NCI-H510A (cell line): ENCODE measurements around the gene EYA2.

Source experiments
- DNase-seq: peaks from one replicate; lab custom pipeline; 2025; lab: John Stamatoyannopoulos, UW

Gene EYA2

DNA sequence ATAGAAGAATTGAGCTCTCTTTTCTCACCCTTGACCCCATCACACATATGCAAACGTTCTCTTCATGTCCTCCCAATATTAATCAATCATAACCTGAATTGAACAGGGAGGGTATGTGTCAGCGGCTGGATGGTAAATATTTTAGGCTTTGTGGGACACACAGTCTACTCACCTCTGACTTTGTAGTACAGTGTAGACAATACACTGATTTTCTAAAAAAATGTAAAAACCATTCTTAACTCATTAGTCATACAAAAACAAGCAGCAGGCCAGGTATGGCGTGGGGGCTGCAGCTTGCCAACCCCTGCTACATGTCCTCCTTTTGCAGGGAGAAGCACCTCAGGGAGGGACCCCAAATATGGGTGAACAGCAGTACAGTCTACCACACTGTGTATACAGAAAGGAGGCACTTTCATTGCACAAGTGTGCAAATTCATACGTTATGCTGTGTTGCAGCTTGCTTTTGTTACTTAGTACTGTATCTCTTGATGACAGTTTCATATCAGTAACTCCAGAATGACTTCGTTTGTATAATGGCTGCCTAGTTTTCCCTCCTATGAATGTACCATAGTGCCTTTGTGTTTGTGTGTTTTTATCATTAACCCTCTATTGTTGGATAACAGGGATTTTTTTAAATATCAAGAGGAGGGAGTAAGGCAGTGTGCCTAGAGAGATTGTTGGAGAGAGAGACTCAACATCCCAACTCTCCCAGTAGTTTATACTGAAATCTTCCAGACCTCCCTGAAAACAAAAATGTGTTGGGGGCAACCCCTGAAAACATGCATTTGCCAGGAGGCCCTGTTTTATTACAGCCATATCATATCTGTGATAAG lies 247.5 kb downstream of the EYA2 start:
- no peak for DNase-seq

DNA sequence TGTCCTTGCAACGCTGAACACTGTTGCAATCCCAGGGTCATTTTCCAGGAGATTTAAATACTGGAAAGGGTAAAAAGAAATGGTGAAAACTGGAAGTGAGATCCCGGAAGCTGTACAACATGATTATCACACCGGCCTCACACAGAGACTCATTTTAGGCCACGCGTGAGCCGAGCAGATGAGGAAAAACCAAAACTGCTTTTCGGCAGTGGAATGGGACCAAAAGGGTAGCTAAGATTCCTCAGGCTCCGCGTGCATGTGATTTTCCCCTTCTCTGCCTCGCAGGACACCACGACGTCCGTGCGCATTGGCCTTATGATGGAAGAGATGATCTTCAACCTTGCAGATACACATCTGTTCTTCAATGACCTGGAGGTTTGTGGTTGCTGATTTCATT lies 248.1 kb downstream of the EYA2 start:
- no peak for DNase-seq

GRCh38 chr20:47143657-47144056 lies 249.0 kb downstream of the EYA2 start:
- no peak for DNase-seq

DNA sequence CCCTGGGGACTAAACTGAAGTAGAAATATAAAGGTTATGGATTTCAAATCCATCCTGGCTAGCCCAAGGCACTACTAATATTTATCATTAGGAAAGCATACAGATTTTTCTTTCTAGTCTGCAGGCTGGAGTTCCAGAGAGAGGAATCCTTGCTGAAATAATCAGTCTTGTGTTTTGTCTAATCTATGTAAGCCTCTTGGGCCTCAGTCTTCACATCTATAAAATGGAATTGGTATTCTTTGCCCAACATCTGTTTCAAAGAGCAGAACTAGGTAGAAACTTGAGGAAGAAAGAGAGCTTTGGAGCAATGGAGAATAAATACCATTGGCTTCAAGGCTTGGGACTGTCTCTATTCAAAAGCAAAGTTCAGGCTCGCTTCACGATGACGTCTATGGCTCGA lies 249.8 kb downstream of the EYA2 start:
- DNase-seq, result no peak

GRCh38 chr20:47146686-47147085 lies 252.0 kb downstream of the EYA2 start:
- no peak for DNase-seq

GRCh38 chr20:47148059-47148458 lies 253.4 kb downstream of the EYA2 start:
- no peak for DNase-seq

DNA sequence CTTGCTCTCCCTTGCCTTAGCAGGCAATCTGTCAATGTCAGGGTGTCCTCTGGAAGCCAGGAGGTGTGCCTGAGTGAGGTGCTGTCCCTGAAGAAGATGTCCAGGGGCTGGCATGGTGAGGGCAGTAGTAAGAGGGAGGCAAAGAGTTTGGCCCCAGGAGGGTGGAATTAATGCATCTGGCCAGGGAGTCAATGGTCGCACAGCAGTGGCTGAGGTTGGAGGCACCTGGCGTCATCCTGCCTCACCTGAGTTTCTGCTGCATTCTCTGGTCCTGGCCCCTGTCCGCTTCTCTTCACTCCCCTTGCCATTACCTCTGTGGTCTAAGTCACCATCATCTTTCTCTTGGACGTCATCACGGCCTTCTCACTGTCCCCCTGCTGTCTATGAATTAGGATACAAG lies 255.3 kb downstream of the EYA2 start:
- no peak for DNase-seq

- DNase-seq, result peak; percentile 17
These were observed 255.9 kb downstream of the EYA2 start for GRCh38 chr20:47150403-47151152.

DNA sequence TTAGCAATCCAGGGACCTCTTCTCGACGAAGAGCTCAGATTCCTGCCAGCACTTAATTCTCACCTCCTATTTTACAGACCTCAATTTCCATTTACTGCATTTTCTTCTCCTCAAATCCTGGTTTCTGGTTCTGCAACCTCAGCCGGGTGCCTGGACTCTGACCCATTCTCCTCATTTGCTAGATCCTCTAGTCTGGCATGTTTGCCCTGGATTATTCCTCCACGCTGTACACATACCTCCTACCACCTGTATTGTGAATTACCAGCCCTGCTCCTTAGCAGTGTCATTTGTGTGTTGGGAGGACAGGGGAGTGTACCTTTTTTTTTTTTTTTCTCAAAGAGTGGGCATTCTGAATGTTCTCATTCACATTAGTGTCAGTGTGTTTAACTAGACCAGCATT lies 257.4 kb downstream of the EYA2 start:
- no peak for DNase-seq

- DNase-seq, result no peak
These were observed 259.4 kb downstream of the EYA2 start for GRCh38 chr20:47154089-47154488.

DNA sequence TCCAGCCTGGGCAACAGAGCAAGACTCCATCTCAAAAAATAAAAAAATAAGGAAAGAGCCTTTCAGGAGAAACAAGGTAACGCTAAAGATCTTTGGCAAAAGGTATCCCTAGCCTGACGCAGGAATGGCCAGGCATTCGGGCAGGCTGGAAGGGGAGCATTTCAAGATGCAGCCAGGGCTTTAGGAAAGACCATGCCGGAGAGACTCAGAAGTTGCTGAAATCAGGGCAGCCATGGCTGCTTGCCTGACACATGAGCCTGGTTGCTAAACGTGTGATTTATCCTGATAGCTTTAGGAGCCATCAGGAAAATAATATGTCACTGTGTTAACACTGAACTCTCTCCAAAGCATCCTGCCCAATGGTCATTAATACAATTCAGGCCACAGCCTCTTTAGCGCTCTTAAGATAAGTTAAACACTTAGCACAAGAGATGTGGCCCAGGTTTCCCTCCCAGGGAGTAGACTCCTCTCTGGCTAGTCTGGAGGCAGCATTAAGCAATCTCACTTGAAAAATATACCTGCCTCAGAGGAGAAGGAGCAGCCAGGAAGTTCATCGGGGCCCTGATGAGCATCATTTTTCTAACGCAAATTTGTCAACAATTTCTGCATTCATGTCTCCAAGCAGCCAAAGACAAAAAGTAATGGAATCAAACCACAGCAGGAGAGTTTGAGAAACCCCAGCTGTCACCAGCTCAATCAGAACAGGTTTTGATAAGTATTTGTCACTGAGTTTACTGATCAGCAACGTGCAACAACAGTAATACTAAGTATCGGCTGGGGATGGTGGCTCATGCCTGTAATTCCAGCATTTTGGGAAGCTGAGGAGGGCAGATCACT lies 261.9 kb downstream of the EYA2 start:
- DNase-seq, result no peak

DNA sequence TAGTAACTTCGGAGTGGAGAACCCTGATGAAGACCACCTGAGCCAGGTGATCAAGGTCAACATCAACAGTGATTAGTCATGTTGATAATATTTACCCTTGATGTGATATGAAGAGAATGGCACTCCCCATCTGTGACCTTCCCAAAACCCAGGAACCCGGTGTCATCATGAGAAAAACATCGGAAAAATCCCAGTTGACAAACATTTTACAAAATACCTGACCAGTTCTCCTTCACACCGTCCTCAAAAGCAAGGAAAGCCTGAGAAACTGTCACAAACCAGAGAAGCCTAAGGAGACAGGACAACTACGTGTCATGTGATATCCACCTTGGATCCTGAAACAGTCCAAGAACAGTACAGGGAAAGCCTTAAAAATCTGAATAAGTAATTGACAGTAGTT lies 264.5 kb downstream of the EYA2 start:
- no peak for DNase-seq

DNA sequence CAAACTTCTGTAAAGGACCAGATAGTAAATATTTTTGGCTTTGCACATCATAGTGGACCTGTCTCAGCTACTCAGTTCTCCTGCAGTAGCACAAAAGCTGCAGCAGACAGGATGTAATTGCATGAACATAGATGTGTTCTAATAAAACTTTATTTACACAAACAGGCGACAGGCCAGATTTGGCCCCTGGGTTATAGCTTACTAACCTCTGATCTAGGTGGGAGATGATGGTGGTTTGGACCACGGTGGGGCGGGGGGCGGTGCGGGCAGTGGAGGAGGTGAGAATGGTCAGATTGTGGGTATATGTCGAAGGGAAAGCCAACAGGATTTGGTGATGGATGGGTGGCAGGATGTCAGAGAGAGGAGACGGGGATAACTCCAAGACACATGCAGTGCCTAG lies 265.6 kb downstream of the EYA2 start:
- no peak for DNase-seq

- DNase-seq, result no peak
These were observed 266.3 kb downstream of the EYA2 start for GRCh38 chr20:47160992-47161391.

GRCh38 chr20:47161411-47161810 lies 266.8 kb downstream of the EYA2 start:
- DNase-seq, result no peak

DNA sequence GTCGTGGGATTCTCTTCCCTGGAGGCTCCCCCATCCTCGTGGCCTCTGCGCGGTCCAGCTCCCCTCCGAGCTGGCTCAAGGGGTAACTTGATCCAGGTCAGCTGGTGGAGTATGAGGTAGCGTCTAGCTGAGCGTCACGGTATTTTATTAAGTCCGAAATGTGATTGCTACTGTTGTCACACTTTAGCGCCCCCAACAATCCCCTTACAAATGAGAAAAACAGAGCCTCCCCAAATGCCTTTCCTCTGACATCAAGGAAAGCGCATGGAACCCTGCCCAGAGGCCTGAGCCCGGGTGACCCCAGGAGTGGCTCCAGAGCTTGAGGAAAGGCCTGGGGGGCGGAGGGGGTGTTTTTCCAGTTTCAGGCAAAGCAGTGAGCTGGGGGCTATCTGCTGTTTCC lies 269.5 kb downstream of the EYA2 start:
- DNase-seq, result no peak

GRCh38 chr20:47165376-47165865 lies 270.8 kb downstream of the EYA2 start:
- no peak for DNase-seq

DNA sequence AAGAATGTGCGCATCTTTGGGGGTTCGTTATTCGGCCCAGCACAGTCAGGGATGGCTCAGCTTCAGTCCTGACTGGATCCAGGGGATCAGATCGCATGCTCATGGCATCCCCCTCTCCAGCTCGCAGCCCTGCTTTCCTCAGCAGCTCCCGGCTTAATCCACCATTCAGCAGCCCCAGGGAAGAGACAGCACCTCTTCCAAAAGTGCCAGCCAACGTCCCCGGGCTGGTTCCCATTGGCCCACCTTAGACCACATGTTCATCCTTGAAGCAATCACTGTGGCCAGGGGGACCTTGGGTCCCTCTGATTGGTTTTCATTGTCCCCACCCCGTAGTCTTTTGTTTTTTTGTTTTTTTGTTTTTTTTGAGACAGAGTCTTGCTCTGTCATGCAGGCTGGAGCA lies 273.2 kb downstream of the EYA2 start:
- no peak for DNase-seq

- DNase-seq, result no peak
These were observed 277.9 kb downstream of the EYA2 start for GRCh38 chr20:47172579-47172978.

GRCh38 chr20:47173596-47174216 lies 279.1 kb downstream of the EYA2 start:
- no peak for DNase-seq

DNA sequence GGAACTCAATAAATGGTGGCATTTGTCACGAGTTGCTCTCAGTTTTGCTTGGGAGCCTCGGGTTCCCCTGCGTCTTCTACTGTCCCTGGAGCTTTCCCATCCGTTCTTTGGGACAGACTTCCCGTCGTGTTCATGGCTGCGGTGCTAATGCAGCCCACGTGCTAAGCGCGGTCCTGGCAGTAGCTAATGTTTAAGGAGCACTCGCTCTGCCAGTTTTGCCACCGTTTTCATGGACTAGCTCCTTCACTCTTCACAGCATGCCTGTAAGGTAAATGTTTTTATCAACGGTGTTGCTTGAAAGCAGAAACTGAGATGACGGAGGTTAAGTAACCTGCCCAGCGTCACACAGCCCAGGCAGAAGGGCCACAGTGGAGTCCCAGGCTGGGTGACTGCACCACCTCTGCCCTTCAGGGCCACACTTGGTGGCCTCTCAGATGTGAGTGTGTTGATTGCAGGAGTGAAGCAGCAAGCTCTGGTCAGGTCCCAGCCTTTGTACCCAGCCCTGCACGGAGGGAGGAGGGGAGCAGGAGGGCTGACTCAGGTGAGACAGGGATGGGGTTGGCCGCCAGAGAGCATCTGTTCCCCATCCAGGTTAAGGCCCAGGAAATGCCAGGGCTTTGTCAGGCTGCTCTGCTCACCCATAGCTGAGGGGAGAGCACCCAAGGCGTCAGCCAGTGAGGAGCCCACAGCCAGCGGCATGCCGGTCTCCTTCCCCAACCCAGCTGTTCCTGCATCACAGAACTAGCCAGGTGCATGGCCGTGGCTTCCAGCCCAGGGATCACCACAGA lies 280.0 kb downstream of the EYA2 start:
- no peak for DNase-seq
